Thyroid gland (tissue), 4 donors: ENCODE results near the gene INO80. TPM values are rescaled to one million over a fixed set of nuclear protein-coding genes. Genes with fewer than 3 reads are reported as not detected.
A peak's percentile ranks its signal among the peaks of the same experiment; 100 is the strongest.

Experiments used
- DNase-seq, 2 donors: peaks; one replicate each; pipeline ENCODE4 v3.0.0-alpha.2; 2019
- H3K27ac ChIP-seq, 3 donors: fragments of 200-600 bp; sonication (generic); 1 replicate in 2 of 3; 2 replicates in 1 of 3; pipeline ENCODE4 v1.5.1; 2016 to 2019; ENCODE audit warnings: mild to moderate bottlenecking in 1 of 3, moderate library complexity in 1 of 3
- H3K27me3 ChIP-seq: fragments of 200-600 bp; sonication (generic); one replicate; pipeline ENCODE4 v1.5.1; 2019
- H3K36me3 ChIP-seq, 2 donors: fragments of 200-600 bp; sonication (generic); one replicate each; pipeline ENCODE4 v1.5.1; 2016 to 2019
- H3K4me1 ChIP-seq, 2 donors: fragments of 200-600 bp; sonication (generic); one replicate each; pipeline ENCODE4 v1.5.1; 2017 to 2019
- H3K4me3 ChIP-seq, 3 donors: fragments of 200-600 bp; sonication (generic); replicated peaks in 1 of 3; 1 replicate in 2 of 3; 2 replicates in 1 of 3; pipeline ENCODE4 v1.5.1; 2016; ENCODE audit warnings: mild to moderate bottlenecking in 1 of 3
- H3K9me3 ChIP-seq: fragments of 200-600 bp; sonication (generic); one replicate; pipeline ENCODE4 v1.5.1; 2017
- CTCF ChIP-seq, 6 experiments: fragments of 200-600 bp in 3 of 6; fragments of 450-650 bp in 3 of 6; sonication (generic) in 3 of 6; IDR thresholded peaks; one replicate each; pipeline ENCODE4 v1.5.1; 2016 to 2019; ENCODE audit warnings: antibody characterized with exemption in 6 of 6, mild to moderate bottlenecking in 2 of 6, inconsistent platforms in 1 of 6, moderate library complexity in 1 of 6
- POLR2A ChIP-seq, 2 donors: fragments of 450-650 bp; IDR thresholded peaks; one replicate each; pipeline ENCODE4 v1.6.1; 2017; ENCODE audit warnings: antibody characterized with exemption in 2 of 2, mild to moderate bottlenecking in 2 of 2, moderate library complexity in 1 of 2
- WGBS, 2 donors: methylation state at CpG; one replicate each; pipeline ENCODE4 v1.1.5; 2017; 5-methylcytosine and 5-hydroxymethylcytosine counted together
- intact Hi-C: fragments of 100-400 bp; cut with DNase I; formaldehyde crosslinking; loops from one replicate; pipeline ENCODE4 v1.15.1; 2023
- total RNA-seq, 4 donors: library from RNA; depleted of rRNA; stranded (reverse); fragments of >200 nt; gene quantifications; one replicate each; pipeline ENCODE4 v1.2.3, GENCODE V29; 2016

The INO80 gene
- total RNA-seq, 4 donors from 2014 or later: 23.2 to 42.6 (median 36.4) TPM

GRCh38 chr15:41024885-41025284 is 91.2 kb downstream of the INO80 start:
- H3K4me3 ChIP-seq: no peak overlapping the region
- no peak for DNase-seq

GRCh38 chr15:41024131-41024530 is 91.9 kb downstream of the INO80 start:
- no peak for TF ChIP-seq POLR2A (IDR thresholded peaks at IDR 0.05)
- no peak for TF ChIP-seq CTCF (IDR thresholded peaks at IDR 0.05)
- H3K27ac ChIP-seq: peak overlapping the region in 1 of 3 donors; percentile 48
- no peak overlapping the region for H3K4me3 ChIP-seq
- DNase-seq: no peak
- no peaks in the 10 kb centered on the region for H3K27me3 ChIP-seq
- WGBS, 2 donors: 39 to 52% methylated on average over 4 of the region's 4 CpGs
- peaks cover 0 to 21% of the 10 kb centered on the region in 2 donors for H3K36me3 ChIP-seq
- peaks cover 6 to 14% of the 10 kb centered on the region in 2 donors for H3K4me1 ChIP-seq
- intact Hi-C loops: no loop called here
- no peaks in the 10 kb centered on the region for H3K9me3 ChIP-seq

More at GRCh38 chr15:41024885-41025284, 91.2 kb downstream of the INO80 start:
- Histone ChIP-seq H3K27ac (no peak overlapping the region), H3K4me1 (peaks cover 6 to 14% of the 10 kb centered on the region in 2 donors), H3K36me3 (peaks cover 0 to 20% of the 10 kb centered on the region in 2 donors), H3K9me3 (no peaks in the 10 kb centered on the region), H3K27me3 (no peaks in the 10 kb centered on the region)
- 79% methylated on average over 2 of the region's 2 CpGs for WGBS, 2 donors
- intact Hi-C loops: no loop called here
- TF ChIP-seq POLR2A (IDR thresholded peaks at IDR 0.05): no peak
- TF ChIP-seq CTCF (IDR thresholded peaks at IDR 0.05): no peak

- Histone ChIP-seq H3K27ac (no peak overlapping the region), H3K4me1 (peaks cover 14 to 29% of the 10 kb centered on the region in 2 donors), H3K36me3 (peaks cover 0 to 17% of the 10 kb centered on the region in 2 donors), H3K4me3 (no peak overlapping the region), H3K9me3 (no peaks in the 10 kb centered on the region), H3K27me3 (no peaks in the 10 kb centered on the region)
- DNase-seq: peak; percentile 15 to 17
- WGBS, 2 donors: 55 to 63% methylated on average over 5 of the region's 5 CpGs
- intact Hi-C loops: no loop called here
- TF ChIP-seq POLR2A (IDR thresholded peaks at IDR 0.05) (no peak), CTCF (IDR thresholded peaks at IDR 0.05) (peak in 5 of 6 experiments; percentile 11 to 62 (median 52))
Observed at GRCh38 chr15:41022487-41023090, 93.5 kb downstream of the INO80 start.

- TF ChIP-seq CTCF (IDR thresholded peaks at IDR 0.05): no peak
- no peak for TF ChIP-seq POLR2A (IDR thresholded peaks at IDR 0.05)
- Histone ChIP-seq H3K36me3 (peaks cover 0 to 8% of the 10 kb centered on the region in 2 donors), H3K4me3 (no peak overlapping the region), H3K27ac (no peak overlapping the region), H3K27me3 (no peaks in the 10 kb centered on the region), H3K4me1 (peaks cover 16 to 30% of the 10 kb centered on the region in 2 donors), H3K9me3 (no peaks in the 10 kb centered on the region)
- DNase-seq: no peak
- WGBS, 2 donors: 74 to 81% methylated on average over 6 of the region's 6 CpGs
- intact Hi-C loops: no loop called here
Observed at GRCh38 chr15:41020829-41021228, 95.3 kb downstream of the INO80 start.

GRCh38 chr15:41020311-41020710 is 95.8 kb downstream of the INO80 start:
- peaks cover 16 to 30% of the 10 kb centered on the region in 2 donors for H3K4me1 ChIP-seq
- H3K27me3 ChIP-seq: no peaks in the 10 kb centered on the region
- intact Hi-C loops: no loop called here
- no peak for TF ChIP-seq POLR2A (IDR thresholded peaks at IDR 0.05)
- no peak for TF ChIP-seq CTCF (IDR thresholded peaks at IDR 0.05)
- DNase-seq: no peak
- no peaks in the 10 kb centered on the region for H3K9me3 ChIP-seq
- 71 to 72% methylated on average over 4 of the region's 4 CpGs for WGBS, 2 donors
- H3K4me3 ChIP-seq: no peak overlapping the region
- peak overlapping the region in 1 of 3 donors; percentile 3 for H3K27ac ChIP-seq
- H3K36me3 ChIP-seq: peaks cover 0 to 8% of the 10 kb centered on the region in 2 donors
